Loucy (cell line): ENCODE data around the gene UBE2D1.

Source experiments
- EZH2phosphoT487 ChIP-seq: fragments of 200-600 bp; IDR thresholded peaks from 2 replicates; pipeline ENCODE4 v1.6.1; 2018; ENCODE audit warnings: antibody characterized with exemption, mild to moderate bottlenecking, moderate library complexity, borderline replicate concordance
- TF ChIP-seq, protein P1 (sequence below): fragments of 200-600 bp; sonication (generic); conservative IDR thresholded peaks from 2 replicates; pipeline ENCODE4 v1.5.1; 2014; ENCODE audit warnings: mild to moderate bottlenecking, antibody characterized with exemption, low read length

GRCh38 chr10:58384544-58384998 lies 49.8 kb downstream of the UBE2D1 start:
- TF ChIP-seq, protein P1, sequence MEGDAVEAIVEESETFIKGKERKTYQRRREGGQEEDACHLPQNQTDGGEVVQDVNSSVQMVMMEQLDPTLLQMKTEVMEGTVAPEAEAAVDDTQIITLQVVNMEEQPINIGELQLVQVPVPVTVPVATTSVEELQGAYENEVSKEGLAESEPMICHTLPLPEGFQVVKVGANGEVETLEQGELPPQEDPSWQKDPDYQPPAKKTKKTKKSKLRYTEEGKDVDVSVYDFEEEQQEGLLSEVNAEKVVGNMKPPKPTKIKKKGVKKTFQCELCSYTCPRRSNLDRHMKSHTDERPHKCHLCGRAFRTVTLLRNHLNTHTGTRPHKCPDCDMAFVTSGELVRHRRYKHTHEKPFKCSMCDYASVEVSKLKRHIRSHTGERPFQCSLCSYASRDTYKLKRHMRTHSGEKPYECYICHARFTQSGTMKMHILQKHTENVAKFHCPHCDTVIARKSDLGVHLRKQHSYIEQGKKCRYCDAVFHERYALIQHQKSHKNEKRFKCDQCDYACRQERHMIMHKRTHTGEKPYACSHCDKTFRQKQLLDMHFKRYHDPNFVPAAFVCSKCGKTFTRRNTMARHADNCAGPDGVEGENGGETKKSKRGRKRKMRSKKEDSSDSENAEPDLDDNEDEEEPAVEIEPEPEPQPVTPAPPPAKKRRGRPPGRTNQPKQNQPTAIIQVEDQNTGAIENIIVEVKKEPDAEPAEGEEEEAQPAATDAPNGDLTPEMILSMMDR, result no peak
- no peak for TF ChIP-seq EZH2phosphoT487
